CD4-positive, alpha-beta T cell treated with Interferon gamma for 1 hour (primary cell): Measurements from ENCODE around the gene RPL10A.
"Not testable (repeated sequence)": the region's sequence is repeated elsewhere in the genome, so short reads cannot be mapped to it uniquely, and the experiment has no call there.

Experiments used
- DNase-seq: peaks from one replicate; pipeline ENCODE4 v3.0.0-alpha.2; 2020

Gene RPL10A

DNA sequence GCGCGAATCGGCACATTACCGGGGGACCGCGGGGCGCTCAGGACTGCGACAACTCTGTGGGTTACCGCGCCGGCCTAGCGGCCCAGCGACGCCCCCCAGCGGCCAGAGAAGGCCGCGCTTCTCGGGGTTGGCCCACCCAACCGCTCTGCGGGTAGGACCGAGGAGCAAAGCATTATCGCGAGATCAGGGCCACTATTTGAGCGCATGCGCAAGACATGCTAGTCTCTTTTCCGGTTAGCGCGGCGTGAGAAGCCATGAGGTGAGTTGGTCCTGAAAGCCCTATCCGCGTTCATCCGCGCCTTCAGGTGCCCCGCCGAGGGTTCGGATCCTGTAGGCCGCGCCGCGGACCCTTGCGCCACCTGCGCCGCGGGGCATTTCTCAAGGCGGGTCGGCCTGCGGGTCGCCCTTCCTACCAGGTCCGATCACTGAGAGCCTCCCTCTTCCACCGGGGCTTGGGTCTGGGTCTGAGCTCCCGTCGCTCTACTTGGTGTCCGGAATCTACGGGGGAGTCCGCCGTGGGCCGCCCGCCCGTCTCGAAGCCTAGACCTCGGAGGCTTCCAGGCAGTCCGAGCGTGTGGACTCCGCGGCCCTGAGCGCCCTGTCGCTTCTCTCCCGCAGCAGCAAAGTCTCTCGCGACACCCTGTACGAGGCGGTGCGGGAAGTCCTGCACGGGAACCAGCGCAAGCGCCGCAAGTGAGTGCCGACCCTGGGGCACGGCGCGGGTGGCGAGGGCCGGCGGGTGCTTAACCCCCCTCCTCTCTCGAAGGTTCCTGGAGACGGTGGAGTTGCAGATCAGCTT is at the start of gene RPL10A:
Gene RPL10A, plus strand, starts transcription at position 221 of the 799 bp plus-strand sequence. Its CDS starts 34 bp downstream, at position 255.
- peak; percentile 97 for DNase-seq

DNA sequence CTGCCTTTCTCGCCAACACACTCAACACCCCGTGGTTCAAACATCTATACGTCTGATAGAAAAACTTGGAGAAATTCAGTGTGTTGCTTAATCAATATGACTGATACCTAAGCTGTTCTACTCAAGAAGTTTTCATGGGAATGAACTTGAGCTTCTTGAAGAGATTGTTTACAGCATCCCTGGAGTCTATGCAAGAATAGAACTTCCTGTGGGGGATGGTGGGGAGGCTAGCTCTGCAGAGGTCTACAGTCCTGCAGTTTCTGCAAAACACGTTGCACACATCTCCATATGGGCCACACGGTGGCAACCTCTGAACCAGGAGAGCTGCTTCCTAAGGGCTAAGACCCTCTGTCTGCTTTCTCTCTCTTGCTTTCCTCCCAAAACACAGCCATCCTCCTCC is 48.8 kb upstream of the RPL10A start:
- no peak for DNase-seq

DNA sequence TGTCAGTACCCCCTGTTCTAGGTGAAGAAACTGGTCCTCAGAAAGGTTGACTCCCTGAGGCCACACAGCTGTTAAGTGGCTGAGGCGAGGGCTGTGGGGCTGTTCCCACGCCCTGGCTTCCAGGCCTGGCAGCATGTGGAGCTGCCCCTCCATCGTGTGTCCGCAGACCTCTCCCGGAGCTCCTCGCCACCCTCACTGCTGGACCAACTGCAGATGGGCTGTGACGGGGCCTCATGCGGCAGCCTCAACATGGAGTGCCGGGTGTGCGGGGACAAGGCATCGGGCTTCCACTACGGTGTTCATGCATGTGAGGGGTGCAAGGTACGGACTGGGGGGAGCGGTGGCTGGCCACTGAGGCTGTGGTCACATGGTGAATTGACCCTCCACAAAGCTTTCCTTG is 48.2 kb upstream of the RPL10A start:
- DNase-seq, result no peak

DNA sequence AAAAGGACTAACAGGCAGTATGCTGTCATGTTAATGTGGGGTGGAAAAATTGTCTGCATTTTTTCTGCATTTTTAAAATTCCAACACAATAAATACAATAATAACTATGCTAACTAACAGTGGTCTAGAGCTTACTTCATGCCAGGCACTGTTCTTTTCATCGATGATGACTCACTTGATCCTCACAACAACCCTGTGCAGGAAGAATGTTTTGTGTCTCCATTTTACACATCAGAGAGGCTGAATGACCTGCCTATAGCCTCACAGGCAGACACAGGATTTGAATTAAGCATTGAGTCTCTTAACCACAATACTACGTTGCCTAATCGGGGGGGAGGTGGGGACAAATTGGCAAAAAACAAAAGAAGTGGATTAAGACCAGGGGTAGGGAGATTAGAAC is 42.9 kb upstream of the RPL10A start:
- no peak for DNase-seq

DNA sequence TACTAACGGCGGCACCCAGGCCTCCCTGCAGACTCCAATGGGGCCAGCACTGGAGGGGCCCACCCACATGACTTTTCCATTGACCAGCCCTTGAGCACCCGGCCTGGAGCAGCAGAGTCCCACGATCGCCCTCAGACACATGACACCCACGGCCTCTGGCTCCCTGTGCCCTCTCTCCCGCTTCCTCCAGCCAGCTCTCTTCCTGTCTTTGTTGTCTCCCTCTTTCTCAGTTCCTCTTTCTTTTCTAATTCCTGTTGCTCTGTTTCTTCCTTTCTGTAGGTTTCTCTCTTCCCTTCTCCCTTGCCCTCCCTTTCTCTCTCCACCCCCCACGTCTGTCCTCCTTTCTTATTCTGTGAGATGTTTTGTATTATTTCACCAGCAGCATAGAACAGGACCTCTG is 42.1 kb upstream of the RPL10A start:
- no peak for DNase-seq

DNA sequence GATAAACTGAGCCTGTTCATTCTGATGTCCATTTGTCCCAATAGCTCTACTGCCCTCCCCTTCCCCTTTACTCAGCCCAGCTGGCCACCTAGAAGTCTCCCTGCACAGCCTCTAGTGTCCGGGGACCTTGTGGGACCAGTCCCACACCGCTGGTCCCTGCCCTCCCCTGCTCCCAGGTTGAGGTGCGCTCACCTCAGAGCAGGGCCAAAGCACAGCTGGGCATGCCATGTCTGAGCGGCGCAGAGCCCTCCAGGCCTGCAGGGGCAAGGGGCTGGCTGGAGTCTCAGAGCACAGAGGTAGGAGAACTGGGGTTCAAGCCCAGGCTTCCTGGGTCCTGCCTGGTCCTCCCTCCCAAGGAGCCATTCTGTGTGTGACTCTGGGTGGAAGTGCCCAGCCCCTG is 40.8 kb upstream of the RPL10A start:
- no peak for DNase-seq

DNA sequence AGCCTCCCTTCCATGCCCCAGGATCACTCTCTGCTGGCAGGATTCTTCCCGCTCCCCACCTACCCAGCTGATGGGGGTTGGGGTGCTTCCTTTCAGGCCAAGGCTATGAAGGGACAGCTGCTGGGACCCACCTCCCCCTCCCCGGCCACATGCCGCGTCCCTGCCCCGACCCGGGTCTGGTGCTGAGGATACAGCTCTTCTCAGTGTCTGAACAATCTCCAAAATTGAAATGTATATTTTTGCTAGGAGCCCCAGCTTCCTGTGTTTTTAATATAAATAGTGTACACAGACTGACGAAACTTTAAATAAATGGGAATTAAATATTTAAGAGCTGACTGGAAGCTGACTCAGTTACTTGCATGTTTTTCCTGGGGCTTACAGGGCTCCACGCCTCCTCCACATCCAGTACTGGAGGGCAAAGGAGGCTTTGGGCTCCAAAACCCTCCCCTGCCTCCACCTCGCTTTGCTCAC is 40.3 kb upstream of the RPL10A start:
- no peak for DNase-seq

DNA sequence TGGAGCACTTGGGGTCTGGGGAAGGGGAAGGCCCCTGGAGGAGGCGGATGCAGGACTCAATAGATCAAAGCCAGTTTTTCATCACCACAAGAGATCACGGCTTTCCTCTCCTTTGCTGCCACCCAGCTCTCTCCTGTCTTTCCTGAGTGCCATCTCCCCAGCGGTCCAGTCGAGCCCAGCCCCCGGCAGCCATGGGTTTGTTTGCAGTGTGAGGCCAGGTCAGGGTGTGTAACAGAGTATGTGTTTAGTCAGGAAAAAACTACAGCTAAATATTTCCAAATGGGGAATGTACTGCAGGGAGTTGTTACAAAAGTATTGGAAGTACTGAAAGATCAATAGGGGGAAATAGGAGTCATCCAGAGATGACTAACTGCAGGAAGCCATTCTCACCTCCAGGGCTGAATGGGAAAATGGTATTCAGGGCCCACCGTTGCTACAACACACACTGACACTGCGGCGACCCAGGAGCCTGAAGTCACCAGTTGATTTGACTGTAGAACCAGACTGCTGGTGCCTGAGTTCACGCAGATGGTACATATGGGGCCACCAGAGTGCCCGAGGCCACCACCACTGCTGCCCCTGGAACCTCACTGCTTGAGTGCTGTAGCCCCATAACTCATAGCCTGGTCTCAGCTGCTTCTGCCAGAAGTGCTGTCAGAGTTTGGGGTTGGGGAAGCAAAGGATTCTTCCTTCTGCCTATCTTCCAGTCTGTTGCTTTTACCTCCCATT is 39.6 kb upstream of the RPL10A start:
- DNase-seq, result no peak

DNA sequence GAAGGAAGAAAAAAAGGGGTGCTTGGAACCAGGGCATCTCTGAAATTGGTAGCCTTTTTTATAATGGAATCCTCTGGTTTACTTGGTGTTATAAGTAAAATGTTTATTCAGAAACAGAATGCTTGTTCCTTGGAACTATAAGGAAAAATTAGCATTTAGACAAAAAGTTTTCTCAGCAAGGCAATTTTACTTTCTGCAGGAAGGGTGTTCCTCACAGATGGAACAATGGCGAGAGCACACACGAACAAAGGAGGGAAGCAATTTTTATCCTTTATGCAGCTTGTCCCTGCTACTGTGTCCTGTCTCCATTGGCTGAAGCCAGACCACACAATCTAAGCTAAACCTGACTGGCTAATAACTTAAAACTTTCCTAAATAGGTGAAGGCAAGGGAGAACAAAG is 38.7 kb upstream of the RPL10A start:
- DNase-seq, result no peak

DNA sequence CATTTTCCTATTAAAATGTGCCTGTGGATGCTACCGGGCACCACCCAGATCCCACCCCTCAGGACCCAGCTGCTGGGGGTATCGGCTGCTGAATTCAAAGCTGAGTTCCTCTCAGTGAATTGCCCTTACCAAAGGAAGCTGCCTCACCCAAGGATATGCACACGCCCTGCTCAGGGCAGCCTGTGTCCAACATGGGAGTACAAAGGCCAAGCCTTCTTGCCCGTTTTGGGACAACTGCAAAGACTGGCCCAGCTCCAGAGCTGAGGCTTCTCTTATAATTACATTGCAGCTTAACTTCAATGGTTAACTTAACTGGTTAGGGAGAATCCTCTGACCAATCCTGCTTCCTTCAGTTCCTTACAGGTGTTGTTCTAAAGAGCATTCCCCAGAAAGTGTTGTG is 35.9 kb upstream of the RPL10A start:
- no peak for DNase-seq

DNA sequence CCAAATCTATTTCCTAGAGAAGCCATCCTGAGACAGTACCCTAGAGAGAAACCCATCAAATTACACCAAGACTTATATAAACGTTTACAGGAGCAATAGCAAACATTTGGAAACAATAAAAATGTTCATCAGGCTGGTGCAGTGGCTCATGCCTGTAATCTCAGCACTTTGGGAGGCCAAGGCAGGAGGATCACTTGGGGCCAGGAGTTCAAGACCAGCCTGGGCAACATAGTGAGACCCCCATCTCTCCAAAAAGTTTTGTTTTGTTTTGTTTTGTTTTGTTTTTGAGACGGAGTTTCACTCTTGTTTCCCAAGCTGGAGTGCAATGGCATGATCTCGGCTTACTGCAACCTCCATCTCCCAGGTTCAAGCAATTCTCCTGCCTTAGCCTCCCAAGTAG is 35.5 kb upstream of the RPL10A start:
- DNase-seq, result not testable (repeated sequence)

DNA sequence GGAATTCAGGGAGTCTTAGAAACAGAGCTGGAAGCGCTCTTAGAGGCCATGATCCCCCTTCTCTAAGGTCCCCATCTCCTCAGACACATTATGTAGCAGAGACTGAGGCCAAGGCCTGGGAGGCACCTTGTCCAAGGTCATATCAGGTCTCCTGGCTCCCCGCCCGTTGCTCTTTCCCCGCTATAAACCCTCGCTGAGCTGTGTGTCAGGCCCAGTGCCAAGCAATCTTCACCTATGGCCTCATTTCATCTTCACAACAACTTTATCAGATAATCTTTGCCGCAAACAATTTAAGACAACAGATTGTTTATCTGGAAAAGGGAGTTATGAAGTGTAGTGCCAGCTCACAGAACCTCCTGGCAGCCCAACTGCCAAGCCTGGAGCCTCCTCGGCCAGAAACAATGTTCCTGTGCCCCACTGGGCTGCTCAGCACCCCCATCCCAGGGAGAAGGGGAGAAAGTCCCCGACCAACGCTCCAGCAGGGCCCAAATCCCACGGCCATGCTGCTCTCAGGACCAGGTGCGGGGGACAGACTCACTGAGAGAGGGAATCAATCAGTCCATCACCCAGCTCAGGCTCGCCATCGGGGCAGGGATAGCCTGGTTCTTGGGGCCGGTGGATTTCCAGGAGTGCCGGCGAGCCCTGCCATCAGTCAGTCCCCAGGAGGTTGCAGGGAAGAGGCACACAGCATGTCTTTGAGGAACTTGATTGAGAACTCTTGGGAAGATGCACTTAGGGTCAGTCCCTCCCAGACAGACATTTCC is 32.9 kb upstream of the RPL10A start:
- DNase-seq, result no peak

DNA sequence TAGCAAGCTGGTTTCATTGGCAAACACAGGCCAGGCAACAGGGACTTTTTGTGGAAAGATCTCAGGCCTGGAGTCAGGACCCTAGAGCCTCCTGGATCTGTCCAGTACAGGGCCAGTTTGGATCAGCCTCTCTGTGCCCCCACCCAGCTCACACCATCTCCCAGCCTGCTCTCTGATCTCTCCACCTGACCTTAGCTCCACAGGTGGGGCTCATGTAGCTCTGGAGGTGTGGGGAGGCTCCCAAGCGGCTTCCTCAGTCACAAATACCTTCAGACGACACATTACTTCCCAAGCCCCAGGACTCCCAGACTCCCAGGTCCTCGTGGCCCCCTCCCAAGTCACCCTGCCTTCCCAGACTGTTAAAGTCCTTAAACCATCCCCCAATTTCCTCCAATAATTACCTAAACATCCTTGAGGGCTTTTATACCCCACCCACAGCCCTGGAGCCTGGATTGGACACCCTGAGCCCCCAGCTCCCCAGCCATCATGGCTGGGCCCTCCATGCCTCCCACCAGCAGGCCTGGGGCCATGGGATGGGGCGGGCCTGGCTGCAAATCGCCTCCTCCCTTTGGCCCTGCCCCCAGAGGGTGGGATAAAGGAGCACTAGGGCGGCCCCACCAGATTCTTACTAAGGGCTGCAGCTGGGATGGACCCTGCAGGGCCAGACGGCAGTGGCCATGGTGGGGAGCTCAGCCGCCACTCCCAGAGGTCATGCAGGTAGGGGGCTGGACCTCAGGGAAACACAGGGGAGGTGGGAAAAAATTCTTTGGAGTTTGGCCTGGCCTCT is 31.9 kb upstream of the RPL10A start:
- DNase-seq, result no peak

DNA sequence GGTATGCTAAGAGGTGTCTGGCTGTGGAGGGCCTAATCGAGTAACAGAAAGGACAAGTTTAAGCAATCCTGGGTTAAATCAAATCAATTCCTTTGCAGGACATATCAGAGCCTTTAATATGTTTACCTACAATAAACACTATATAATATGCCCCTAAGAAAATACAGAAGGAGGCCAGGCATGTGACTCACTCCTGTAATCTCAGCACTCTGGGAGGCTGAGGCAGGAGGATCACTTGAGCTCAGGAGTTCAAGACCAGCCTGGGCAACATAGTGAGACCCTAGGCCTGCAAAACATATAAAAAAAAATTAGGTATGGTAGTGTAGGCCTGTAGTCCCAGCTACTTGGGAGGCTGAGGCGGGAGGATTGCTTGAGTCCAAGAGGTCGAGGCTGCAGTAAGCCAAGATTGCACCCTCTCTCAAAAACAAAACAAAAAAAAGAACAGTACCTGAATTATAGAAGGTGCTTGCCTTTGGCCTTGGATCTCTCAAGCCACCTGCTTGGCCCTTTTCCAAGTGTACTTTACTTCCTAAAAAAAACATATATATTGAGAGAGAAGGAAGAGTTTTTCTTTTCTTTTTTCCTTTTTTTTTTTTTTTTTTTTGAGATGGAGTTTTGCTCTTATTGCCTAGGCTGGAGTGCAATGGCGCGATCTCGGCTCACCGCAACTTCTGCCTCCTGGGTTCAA is 29.7 kb upstream of the RPL10A start:
- not testable (repeated sequence) for DNase-seq

DNA sequence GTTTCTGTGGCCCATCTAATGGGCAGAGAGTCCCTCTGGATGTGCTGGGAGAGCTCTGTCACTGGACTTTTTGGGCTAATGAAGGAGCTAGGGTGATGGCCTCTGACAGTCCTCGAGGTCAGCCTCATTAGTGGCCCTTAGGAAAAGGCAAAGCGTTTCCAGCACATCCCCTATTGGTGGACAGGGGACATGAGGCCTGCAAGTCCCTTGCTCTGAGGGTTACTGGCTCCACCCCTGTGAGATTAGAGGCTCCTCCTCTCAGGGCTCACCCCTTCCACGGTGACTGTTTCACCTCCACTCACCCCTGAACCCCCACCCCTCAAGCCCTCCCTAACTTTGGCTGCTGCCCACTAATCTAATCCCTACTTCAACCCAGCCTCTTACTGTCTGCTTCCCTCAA is 28.9 kb upstream of the RPL10A start:
- no peak for DNase-seq

DNA sequence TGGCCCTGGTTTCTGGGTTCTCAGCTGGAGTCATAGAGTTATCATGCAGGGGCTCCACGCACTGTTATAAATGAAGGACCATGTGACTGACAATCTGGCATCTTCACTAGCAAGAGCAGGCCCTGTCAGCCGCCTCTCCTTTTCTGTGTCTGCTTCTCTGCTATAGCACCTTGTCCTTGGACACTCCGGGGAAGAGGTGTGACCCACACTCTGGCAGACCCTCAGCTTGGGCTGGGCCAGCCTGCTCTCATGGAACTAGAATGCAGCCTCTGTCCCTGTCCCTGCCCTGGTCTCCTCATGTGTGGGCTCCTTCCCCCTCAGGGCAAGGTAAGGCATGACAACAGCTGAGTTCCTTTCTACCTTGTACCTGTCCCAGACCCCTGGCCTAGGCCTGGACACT is 27.0 kb upstream of the RPL10A start:
- DNase-seq, result no peak

DNA sequence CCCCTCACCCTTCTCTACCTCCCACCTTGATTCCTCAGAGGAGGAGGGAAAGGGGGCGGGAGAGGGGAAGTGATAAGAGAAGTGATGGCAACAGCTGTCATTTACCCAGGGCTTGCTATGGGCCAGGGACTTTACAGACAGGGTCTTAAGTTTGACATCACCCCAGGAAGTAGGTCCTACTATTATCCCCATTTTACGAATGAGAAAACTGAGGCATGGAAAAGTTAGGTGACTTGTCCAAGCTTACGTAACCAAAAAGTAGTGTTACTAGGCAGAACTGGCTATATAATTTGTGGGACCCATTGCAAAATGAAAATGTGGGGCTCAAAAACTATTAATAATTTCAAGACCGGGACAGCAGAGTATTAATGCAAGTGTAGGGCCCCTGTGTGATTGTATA is 26.6 kb upstream of the RPL10A start:
- DNase-seq, result no peak

DNA sequence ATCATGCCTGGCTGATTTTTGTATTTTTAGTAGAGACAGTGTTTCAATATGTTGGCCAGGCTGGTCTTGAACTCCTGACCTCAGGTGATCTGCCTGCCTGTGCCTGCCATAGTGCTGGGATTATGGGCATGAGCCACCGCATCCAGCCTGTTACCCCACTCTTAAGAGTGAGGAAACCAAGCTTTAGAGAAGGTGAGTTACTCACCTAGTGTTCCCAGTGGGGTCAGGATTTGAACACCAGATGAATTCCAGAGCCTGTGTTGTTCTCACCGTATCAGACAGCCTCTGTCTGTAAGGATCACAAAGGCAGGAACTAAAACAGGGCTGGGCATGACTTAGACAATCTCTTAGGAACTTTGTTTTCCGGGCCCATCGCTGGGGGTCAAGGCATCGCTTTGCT is 25.5 kb upstream of the RPL10A start:
- DNase-seq, result no peak

DNA sequence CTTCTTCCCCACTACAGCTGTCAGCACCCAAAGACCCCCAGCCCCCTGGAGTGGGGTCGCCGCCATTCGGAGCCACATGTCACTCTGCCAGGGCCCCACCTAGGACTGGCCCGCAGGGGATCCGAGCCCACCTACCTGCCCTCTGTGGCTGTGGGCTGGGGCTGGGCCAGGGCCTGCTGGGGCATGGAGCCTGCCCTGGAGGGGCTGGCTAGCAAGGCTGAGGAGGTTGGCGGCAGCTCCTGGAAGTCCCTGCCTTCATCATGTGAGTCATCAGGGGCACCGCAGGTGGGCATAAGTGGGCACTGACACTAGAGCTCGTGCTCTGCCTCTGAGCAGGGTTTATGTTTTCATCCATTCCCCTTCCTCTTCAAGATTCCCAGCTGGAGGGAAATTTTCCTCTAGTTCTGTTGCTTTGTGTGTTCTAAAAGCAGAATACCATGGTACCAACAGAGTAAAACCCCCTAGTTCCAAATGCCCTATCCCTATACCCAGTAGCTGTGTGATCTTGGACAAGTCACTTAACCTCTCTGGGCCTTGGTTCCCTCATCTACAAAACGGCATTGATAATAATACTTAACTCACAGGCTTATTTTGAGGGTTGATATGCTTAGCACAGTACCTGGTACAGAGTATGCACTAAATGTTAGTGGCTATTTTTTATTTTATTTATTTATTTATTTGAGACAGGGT is 24.7 kb upstream of the RPL10A start:
- no peak for DNase-seq

DNA sequence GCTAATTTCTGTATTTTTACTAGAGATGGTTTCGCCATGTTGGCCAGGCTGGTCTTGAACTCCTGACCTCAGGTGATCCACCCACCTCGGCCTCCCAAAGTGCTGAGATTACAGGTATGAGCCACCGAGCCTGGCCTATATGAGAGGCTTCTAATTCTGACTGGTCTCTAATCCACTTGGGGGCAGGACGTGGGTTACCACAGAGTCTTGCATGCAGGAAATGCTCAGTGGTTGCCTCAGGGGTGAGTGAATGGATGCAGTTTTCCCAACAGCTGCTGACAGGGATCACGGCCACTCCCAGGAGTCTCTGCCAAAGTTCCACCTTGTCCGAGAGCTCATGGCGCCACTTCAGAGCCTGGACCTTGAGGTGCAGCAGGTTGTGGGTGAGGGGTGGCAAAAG is 22.5 kb upstream of the RPL10A start:
- DNase-seq, result no peak

DNA sequence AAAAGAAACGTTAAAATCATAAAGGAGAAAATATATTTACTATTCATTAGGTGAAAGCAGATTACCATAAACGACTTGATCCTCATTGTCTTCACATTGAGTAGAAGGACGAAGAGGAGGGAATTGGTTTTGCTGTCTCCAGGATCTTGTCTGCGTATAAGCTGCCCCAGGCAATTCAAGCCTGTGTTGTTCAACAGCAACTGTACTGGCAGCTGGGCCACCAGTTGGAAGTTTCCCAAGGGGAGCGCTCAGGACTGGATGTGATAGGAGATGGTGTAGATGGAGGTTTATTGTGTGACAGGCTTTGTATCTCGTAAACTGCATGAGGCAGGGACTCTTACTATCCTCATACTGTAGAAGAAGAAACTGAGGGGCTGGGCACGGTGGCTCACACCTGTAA is 20.0 kb upstream of the RPL10A start:
- DNase-seq, result no peak
